SK-N-MC (cell line): ENCODE results near the gene STX1A.

Experiments used
- EZH2 ChIP-seq: fragments of 200-600 bp; sonication (generic); IDR thresholded peaks from one replicate; pipeline ENCODE4 v1.6.1; 2017; ENCODE audit warnings: antibody characterized with exemption
- POLR2AphosphoS5 ChIP-seq: IDR thresholded peaks from 2 replicates; pipeline ENCODE4 v1.6.1; 2012; ENCODE audit warnings: mild to moderate bottlenecking, low read depth, low read length, borderline replicate concordance

GRCh38 chr7:73728551-73728950 lies 9.1 kb upstream of the STX1A start:
- TF ChIP-seq EZH2 (no peak), POLR2AphosphoS5 (no peak)
